MM.1S (cell line): ENCODE measurements around the gene SH3RF1.

ENCODE experiments used
- DNase-seq: peaks from one replicate; pipeline ENCODE4 v3.0.0-alpha.2; 2015
- H2AFZ ChIP-seq: fragments of 300-600 bp; sonication (generic); 2 replicates; pipeline ENCODE4 v1.6.0; 2016; ENCODE audit warnings: antibody characterized with exemption, low read length
- H3F3A ChIP-seq: fragments of 300-600 bp; sonication (generic); 2 replicates; pipeline ENCODE4 v1.6.1; 2016; ENCODE audit warnings: mild to moderate bottlenecking, antibody characterized with exemption, low read length, moderate library complexity, mixed read lengths; ENCODE audit not compliant: insufficient read depth
- H3K27ac ChIP-seq: fragments of 300-600 bp; sonication (generic); 2 replicates; pipeline ENCODE4 v1.5.1; 2016; ENCODE audit warnings: mild to moderate bottlenecking, low read length
- H3K27me3 ChIP-seq: fragments of 300-600 bp; sonication (generic); replicated peaks from 2 replicates; pipeline ENCODE4 v1.6.0; 2016; ENCODE audit warnings: low read length; ENCODE audit not compliant: insufficient read depth
- H3K36me3 ChIP-seq: fragments of 300-600 bp; sonication (generic); replicated peaks from 2 replicates; pipeline ENCODE4 v1.6.1; 2016; ENCODE audit warnings: mild to moderate bottlenecking, low read length, mixed read lengths; ENCODE audit not compliant: insufficient read depth
- H3K4me1 ChIP-seq: fragments of 300-600 bp; sonication (generic); 2 replicates; pipeline ENCODE4 v1.6.1; 2016; ENCODE audit warnings: low read length, mixed read lengths
- H3K4me2 ChIP-seq: fragments of 300-600 bp; sonication (generic); 2 replicates; pipeline ENCODE4 v1.6.0; 2016; ENCODE audit warnings: low read depth, low read length
- H3K4me3 ChIP-seq: fragments of 300-600 bp; sonication (generic); 2 replicates; pipeline ENCODE4 v1.5.1; 2016; ENCODE audit warnings: low read length, mixed read lengths
- H3K79me2 ChIP-seq: fragments of 300-600 bp; sonication (generic); 2 replicates; pipeline ENCODE4 v1.6.1; 2016; ENCODE audit warnings: mixed run types, low read length, mixed read lengths
- H3K9ac ChIP-seq: fragments of 300-600 bp; sonication (generic); 2 replicates; pipeline ENCODE4 v1.6.1; 2016; ENCODE audit warnings: low read length, mixed read lengths
- H3K9me2 ChIP-seq: fragments of 300-600 bp; sonication (generic); replicated peaks from 2 replicates; pipeline ENCODE4 v1.6.1; 2016; ENCODE audit warnings: mild to moderate bottlenecking, low read length, mixed read lengths; ENCODE audit not compliant: insufficient read depth
- H3K9me3 ChIP-seq: fragments of 300-600 bp; sonication (generic); replicated peaks from 2 replicates; pipeline ENCODE4 v1.6.1; 2016; ENCODE audit warnings: mild to moderate bottlenecking, low read length, mixed read lengths; ENCODE audit not compliant: insufficient read depth
- H4K20me1 ChIP-seq: fragments of 300-600 bp; sonication (generic); 2 replicates; pipeline ENCODE4 v1.6.1; 2016; ENCODE audit warnings: mild to moderate bottlenecking, low read length, moderate library complexity, mixed read lengths; ENCODE audit not compliant: insufficient read depth
- EZH2 ChIP-seq: fragments of 300-600 bp; sonication (generic); optimal IDR thresholded peaks from 2 replicates; pipeline ENCODE3; 2017; ENCODE audit warnings: low read depth, mild to moderate bottlenecking, antibody characterized with exemption, low read length, mixed read lengths
- EZH2phosphoT487 ChIP-seq: fragments of 300-600 bp; sonication (generic); IDR thresholded peaks from 2 replicates; pipeline ENCODE4 v1.6.1; 2018; ENCODE audit warnings: antibody characterized with exemption, low read length
- TF ChIP-seq, protein P1 (sequence below): fragments of 300-600 bp; sonication (generic); IDR thresholded peaks from 2 replicates; pipeline ENCODE4 v1.5.1; 2016; ENCODE audit warnings: antibody characterized with exemption, low read length, mixed read lengths

Gene SH3RF1

GRCh38 chr4:169107528-169107927, 163.2 kb downstream of the SH3RF1 start:
- no peak overlapping the region for H3K9ac ChIP-seq
- no peak overlapping the region for H3K4me2 ChIP-seq
- H3K4me3 ChIP-seq: no peak overlapping the region
- H4K20me1 ChIP-seq: no peaks in the 10 kb centered on the region
- H3K9me3 ChIP-seq: no peaks in the 10 kb centered on the region
- no peaks in the 10 kb centered on the region for H3F3A ChIP-seq
- no peaks in the 10 kb centered on the region for H3K36me3 ChIP-seq
- H3K9me2 ChIP-seq: no peaks in the 10 kb centered on the region
- no peaks in the 10 kb centered on the region for H3K27me3 ChIP-seq
- H3K27ac ChIP-seq: no peak overlapping the region
- H2AFZ ChIP-seq: no peak overlapping the region
- no peaks in the 10 kb centered on the region for H3K4me1 ChIP-seq
- no peak for TF ChIP-seq EZH2
- TF ChIP-seq, protein P1, sequence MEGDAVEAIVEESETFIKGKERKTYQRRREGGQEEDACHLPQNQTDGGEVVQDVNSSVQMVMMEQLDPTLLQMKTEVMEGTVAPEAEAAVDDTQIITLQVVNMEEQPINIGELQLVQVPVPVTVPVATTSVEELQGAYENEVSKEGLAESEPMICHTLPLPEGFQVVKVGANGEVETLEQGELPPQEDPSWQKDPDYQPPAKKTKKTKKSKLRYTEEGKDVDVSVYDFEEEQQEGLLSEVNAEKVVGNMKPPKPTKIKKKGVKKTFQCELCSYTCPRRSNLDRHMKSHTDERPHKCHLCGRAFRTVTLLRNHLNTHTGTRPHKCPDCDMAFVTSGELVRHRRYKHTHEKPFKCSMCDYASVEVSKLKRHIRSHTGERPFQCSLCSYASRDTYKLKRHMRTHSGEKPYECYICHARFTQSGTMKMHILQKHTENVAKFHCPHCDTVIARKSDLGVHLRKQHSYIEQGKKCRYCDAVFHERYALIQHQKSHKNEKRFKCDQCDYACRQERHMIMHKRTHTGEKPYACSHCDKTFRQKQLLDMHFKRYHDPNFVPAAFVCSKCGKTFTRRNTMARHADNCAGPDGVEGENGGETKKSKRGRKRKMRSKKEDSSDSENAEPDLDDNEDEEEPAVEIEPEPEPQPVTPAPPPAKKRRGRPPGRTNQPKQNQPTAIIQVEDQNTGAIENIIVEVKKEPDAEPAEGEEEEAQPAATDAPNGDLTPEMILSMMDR: no peak
- no peak for TF ChIP-seq EZH2phosphoT487
- no peaks in the 10 kb centered on the region for H3K79me2 ChIP-seq
- no peak for DNase-seq

DNA sequence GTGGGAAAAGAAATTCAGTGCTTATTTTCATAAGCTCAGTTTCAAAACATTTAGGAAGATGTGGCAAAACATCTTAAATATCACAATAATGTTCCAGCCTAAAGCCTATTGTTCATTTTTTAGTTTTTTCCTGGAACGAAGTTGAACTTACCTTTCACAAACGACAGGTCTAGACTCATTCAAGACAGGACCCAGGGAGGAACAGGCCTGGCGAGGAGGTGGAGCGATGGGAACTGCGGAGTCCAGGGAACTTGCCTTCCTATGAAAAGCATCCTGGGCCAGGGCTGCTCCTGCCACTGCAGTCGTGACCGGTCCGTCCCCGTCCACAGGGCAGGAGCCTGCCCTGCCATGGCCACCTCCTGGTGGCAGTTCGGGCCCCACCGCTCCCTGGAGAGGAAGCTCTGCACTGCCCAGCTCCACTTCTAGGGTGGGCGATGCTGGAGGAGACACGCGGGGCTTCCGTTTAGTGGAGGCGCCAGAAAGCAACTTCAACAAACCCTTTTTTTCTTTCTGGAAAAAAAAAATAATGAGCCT, 164.0 kb downstream of the SH3RF1 start:
- Histone ChIP-seq H4K20me1 (no peaks in the 10 kb centered on the region), H3K9me3 (no peaks in the 10 kb centered on the region), H3K27ac (no peak overlapping the region), H3K4me3 (no peak overlapping the region), H3K79me2 (no peaks in the 10 kb centered on the region), H3F3A (no peaks in the 10 kb centered on the region), H3K9me2 (no peaks in the 10 kb centered on the region), H3K36me3 (no peaks in the 10 kb centered on the region), H3K27me3 (no peaks in the 10 kb centered on the region), H3K4me2 (no peak overlapping the region), H3K4me1 (no peaks in the 10 kb centered on the region), H2AFZ (no peak overlapping the region), H3K9ac (no peak overlapping the region)
- TF ChIP-seq EZH2 (no peak), EZH2phosphoT487 (no peak)
- TF ChIP-seq, protein P1: no peak
- no peak for DNase-seq

DNA sequence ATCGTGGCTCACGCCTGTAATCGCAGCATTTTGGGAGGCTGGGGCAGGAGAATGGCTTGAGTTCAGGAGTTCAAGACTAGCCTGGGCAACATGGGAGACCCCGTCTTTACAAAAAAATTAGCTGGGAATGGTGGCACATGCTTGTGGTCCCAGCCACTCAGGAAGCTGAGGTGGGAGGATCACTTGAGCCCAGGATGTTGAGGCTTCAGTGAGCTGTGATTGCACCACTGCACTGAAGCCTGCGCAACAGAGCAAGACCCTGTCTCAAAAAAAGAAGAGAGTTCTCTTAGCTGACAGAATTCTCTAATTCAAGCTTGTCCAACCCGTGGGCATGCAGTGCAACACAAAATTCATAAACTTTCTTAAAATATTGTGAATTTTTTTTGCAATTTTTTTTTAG, 165.1 kb downstream of the SH3RF1 start:
- Histone ChIP-seq H3K4me3 (no peak overlapping the region), H3K4me1 (no peaks in the 10 kb centered on the region), H3K27me3 (no peaks in the 10 kb centered on the region), H3F3A (no peaks in the 10 kb centered on the region), H3K36me3 (no peaks in the 10 kb centered on the region), H4K20me1 (no peaks in the 10 kb centered on the region), H3K79me2 (no peaks in the 10 kb centered on the region), H3K9ac (no peak overlapping the region), H3K9me2 (no peaks in the 10 kb centered on the region), H3K4me2 (no peak overlapping the region), H3K27ac (no peak overlapping the region), H2AFZ (no peak overlapping the region), H3K9me3 (no peaks in the 10 kb centered on the region)
- TF ChIP-seq EZH2 (no peak), EZH2phosphoT487 (no peak)
- TF ChIP-seq, protein P1: no peak
- no peak for DNase-seq
